K562 (cell line): ENCODE measurements around the gene CLCN1. TPM values are rescaled to one million over a fixed set of nuclear protein-coding genes. Genes with fewer than 3 reads are reported as not detected.

Experiments
- ARID3A ChIP-seq: IDR thresholded peaks from 2 replicates; pipeline ENCODE4 v1.6.1; 2012; ENCODE audit warnings: low read depth, low read length, improper control_type of control experiment, borderline replicate concordance
- CCNT2 ChIP-seq: IDR thresholded peaks from 2 replicates; pipeline ENCODE4 v1.6.1; 2011; ENCODE audit warnings: borderline replicate concordance, low read depth, mild to moderate bottlenecking, moderate library complexity, mixed read lengths, low read length; ENCODE audit not compliant: insufficient read length; ENCODE audit errors: extremely low read depth
- CGGBP1 ChIP-seq: fragments of 250-450 bp; sonication (Bioruptor Pico); IDR thresholded peaks from 2 replicates; pipeline ENCODE4 v1.9.0; 2021; ENCODE audit warnings: mild to moderate bottlenecking
- EHMT2 ChIP-seq: fragments of 450-650 bp; IDR thresholded peaks from 2 replicates; pipeline ENCODE4 v1.6.1; 2018; ENCODE audit warnings: antibody characterized with exemption
- FIP1L1 ChIP-seq: fragments of 200-400 bp; formaldehyde crosslinking; IDR thresholded peaks from 2 replicates; pipeline ENCODE4 v1.6.1; 2018; ENCODE audit warnings: mild to moderate bottlenecking, low read depth, low read length; ENCODE audit not compliant: poor library complexity, severe bottlenecking
- FOSL1 ChIP-seq: fragments of 200-800 bp; sonication (Bioruptor generic); conservative IDR thresholded peaks from 2 replicates; pipeline ENCODE4 v1.6.1; 2016; ENCODE audit warnings: missing genetic modification characterization, missing compliant biosample characterization
- FOXJ2 ChIP-seq: fragments of 200-800 bp; sonication (Bioruptor generic); IDR thresholded peaks from 2 replicates; pipeline ENCODE4 v1.6.1; 2016; ENCODE audit warnings: missing genetic modification characterization, missing compliant biosample characterization
- ILK ChIP-seq: fragments of 450-650 bp; IDR thresholded peaks from 2 replicates; pipeline ENCODE4 v1.6.1; 2016; ENCODE audit warnings: missing genetic modification characterization, low read depth, mild to moderate bottlenecking, missing compliant biosample characterization, moderate library complexity, borderline replicate concordance
- KAT8 ChIP-seq: fragments of 450-650 bp; IDR thresholded peaks from 2 replicates; pipeline ENCODE4 v1.6.1; 2016; ENCODE audit warnings: low read depth, mild to moderate bottlenecking
- KLF1 ChIP-seq: fragments of 450-650 bp; IDR thresholded peaks from 2 replicates; pipeline ENCODE4 v1.6.1; 2016; ENCODE audit warnings: missing genetic modification characterization, missing compliant biosample characterization
- LEF1 ChIP-seq: fragments of 450-650 bp; IDR thresholded peaks from 2 replicates; pipeline ENCODE4 v1.6.1; 2016; ENCODE audit warnings: mild to moderate bottlenecking
- THAP12 ChIP-seq: fragments of 250-450 bp; sonication (Bioruptor Pico); IDR thresholded peaks from 2 replicates; pipeline ENCODE4 v1.9.0; 2021; ENCODE audit warnings: mild to moderate bottlenecking, inconsistent platforms
- U2AF2 ChIP-seq: fragments of 200-400 bp; formaldehyde crosslinking; optimal IDR thresholded peaks from 2 replicates; pipeline ENCODE3; 2017; ENCODE audit warnings: low read depth, mild to moderate bottlenecking, low read length
- ZBTB43 ChIP-seq: sonication (generic); formaldehyde crosslinking; IDR thresholded peaks from 2 replicates; pipeline ENCODE4 v1.8.0; 2023; ENCODE audit warnings: mild to moderate bottlenecking, missing genetic modification reagents
- ZKSCAN8 ChIP-seq: fragments of 200-800 bp; sonication (Bioruptor generic); IDR thresholded peaks from 2 replicates; pipeline ENCODE4 v1.6.1; 2016; ENCODE audit warnings: missing genetic modification characterization, missing compliant biosample characterization
- ZNF277 ChIP-seq: fragments of 250-450 bp; sonication (Bioruptor Pico); IDR thresholded peaks from 2 replicates; pipeline ENCODE4 v1.8.0; 2022; ENCODE audit warnings: inconsistent platforms, mild to moderate bottlenecking, moderate library complexity, borderline replicate concordance
- ZNF316 ChIP-seq: fragments of 450-650 bp; IDR thresholded peaks from 2 replicates; pipeline ENCODE4 v1.6.1; 2016
- polyA plus RNA-seq, 8 experiments: library from polyadenylated mRNA; depleted of rRNA in 4 of 8; stranded (reverse) in 5 of 8; unstranded in 3 of 8; fragments of >200 nt; fragmentation: Nextera tagmentation in 2 of 8; fragmentation: Illumina TruSeq in 1 of 8; extraction: Ambion mirVana in 2 of 8; extraction: Trizol in 1 of 8; gene quantifications; 2 replicates each; pipeline versions ENCODE4 v1.2.1 to v1.2.3, GENCODE V29; 2011 to 2014; ENCODE audit warnings: inconsistent platforms in 1 of 8, missing spikeins in 1 of 8
- total RNA-seq, 7 experiments: library from RNA; depleted of rRNA in 6 of 7; stranded (reverse); fragments of >200 nt in 6 of 7; fragmentation: Illumina TruSeq in 2 of 7; extraction: Trizol in 2 of 7; gene quantifications; 2 replicates each; pipeline versions ENCODE4 v1.2.1 to v1.2.3, GENCODE V29; 2011 to 2021; ENCODE audit warnings: low replicate concordance in 1 of 7

CLCN1 gene
- total and polyA plus RNA-seq, 9 of the 15 experiments (the other 6 are each of a cell fraction or from before 2014, with no cell fraction given), result 0.01 to 0.11 (median 0.04) TPM; not detected in 4

- no peak for TF ChIP-seq FOXJ2 (tag)
- no peak for TF ChIP-seq U2AF2
- TF ChIP-seq ARID3A, result no peak
- 0 out of 2 replicates have a peak, but pooled peaks have one; percentile 15 for TF ChIP-seq ZNF316
- peak; percentile 92 for TF ChIP-seq THAP12 (CRISPR knock-in tag)
- peak; percentile 51 for TF ChIP-seq CCNT2
- peak; percentile 87; the same call in 1 of the 2 replicates for TF ChIP-seq CGGBP1 (CRISPR knock-in tag)
- TF ChIP-seq ZKSCAN8 (CRISPR knock-in tag), result no peak
- peak; percentile 94 for TF ChIP-seq FIP1L1
- TF ChIP-seq ZBTB43 (CRISPR knock-in tag), result peak; percentile 84; the same call in 1 of the 2 replicates
- TF ChIP-seq ILK (tag), result no peak
- TF ChIP-seq KLF1 (tag), result peak; percentile 59; the same call in 1 of the 2 replicates
- no peak for TF ChIP-seq FOSL1 (tag)
- no peak for TF ChIP-seq KAT8
- no peak for TF ChIP-seq LEF1
- TF ChIP-seq EHMT2, result peak; percentile 62; the same call in 1 of the 2 replicates
- TF ChIP-seq ZNF277, result no peak
Measured at GRCh38 chr7:143287935-143288826, 27.7 kb upstream of the CLCN1 start, which contains the start of gene CASP2 (continued).
